ENCODE measurements around the gene LMAN1. TPM values are rescaled to one million over a fixed set of nuclear protein-coding genes. Genes with fewer than 3 reads are reported as not detected.

The LMAN1 gene
- total and polyA plus RNA-seq, 2 of the 13 experiments (the other 11 are each of a cell fraction or from before 2014, with no cell fraction given) = 127 to 131 TPM

DNA sequence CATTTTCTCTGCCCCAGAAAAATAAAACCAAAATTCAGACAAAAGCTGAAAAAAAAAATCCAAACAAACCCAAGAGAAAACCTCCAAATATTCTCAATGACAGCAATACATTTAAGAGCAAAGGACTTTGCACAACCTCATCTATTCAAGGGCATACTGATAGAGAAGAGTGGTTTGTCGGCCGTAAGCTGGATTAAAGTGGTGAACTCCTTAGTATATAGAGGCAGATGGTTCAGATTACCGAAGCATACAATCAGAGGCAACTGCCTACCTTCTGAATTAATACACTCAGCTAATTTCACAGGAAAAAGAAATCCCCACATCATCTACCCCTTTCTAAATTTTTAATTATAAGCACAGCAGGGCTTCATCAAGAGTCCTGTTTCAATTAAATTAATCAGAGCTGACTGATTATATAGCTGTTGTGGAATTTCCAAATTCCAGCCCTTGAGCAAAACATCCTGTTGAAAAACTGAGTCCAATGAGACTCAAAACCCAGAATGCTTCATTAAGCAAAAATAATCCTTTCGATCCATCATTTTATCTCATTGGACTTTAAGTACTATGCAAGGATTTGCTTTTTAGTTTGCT is 40.5 kb downstream of the LMAN1 start, which contains the start of gene CPLX4 (continued):
- TF ChIP-seq, protein P1, sequence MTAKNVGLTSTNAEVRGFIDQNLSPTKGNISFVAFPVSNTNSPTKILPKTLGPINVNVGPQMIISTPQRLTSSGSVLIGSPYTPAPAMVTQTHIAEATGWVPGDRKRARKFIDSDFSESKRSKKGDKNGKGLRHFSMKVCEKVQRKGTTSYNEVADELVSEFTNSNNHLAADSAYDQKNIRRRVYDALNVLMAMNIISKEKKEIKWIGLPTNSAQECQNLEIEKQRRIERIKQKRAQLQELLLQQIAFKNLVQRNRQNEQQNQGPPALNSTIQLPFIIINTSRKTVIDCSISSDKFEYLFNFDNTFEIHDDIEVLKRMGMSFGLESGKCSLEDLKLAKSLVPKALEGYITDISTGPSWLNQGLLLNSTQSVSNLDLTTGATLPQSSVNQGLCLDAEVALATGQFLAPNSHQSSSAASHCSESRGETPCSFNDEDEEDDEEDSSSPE (CRISPR knock-in tag; IDR thresholded peaks at IDR 0.05) = no peak

DNA sequence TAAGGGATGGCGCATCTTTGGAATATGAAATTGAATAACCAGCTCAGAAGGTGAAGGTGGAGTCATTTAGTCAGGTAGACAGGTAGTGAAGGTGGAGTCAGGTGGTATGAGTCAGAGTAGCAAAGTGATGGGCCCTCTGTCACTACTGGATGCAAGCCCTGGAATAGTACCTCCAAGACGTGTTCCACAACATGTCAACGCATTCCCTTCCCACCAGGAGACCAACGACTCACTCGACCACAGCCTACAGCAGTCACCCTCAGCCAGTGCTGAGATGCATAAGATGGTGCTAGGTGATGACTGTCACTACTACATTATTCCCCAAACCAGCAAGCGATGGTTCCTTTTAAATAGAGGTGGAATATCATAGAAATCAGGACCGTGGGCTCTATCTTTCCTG is 47.4 kb downstream of the LMAN1 start:
- CTCF ChIA-PET (ENCODE audit: low intra/inter-chr PET ratio, low total read pairs) = no interaction called here
- 0% methylated on average over 7 of the region's 7 CpGs for WGBS (ENCODE audit: low lambda C conversion rate)

DNA sequence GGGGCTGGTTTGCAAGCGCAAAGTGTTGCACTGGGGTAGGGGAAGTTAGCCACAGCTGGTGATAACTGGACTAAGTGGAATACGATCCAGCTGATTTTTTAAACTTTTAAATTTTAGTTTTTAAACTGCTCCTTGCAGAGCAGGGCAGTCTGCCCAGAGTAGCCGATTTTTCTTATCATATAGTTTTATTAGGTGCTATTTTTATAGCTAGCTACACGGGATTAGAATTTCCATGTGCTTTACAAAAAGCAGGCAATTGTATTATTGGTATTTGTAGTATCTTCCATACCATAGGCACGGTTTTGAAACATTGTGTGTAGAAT is 50.2 kb downstream of the LMAN1 start:
- in situ Hi-C loops (cut with HindIII; ENCODE audit: extremely low pct_ligation_motif_present, low pct_unique_long_range_greater_than_20kb) (loop anchor here (5.0 kb wide), 1 partner anchor 93 kb away; no protein-coding TSS in a partner anchor), intact Hi-C loops (cut with micrococcal nuclease; ENCODE audit: unreplicated experiment) (loop anchor here (1.0 to 5.0 kb wide), 3 partner anchors 60 to 227 kb away; no protein-coding TSS in a partner anchor)
- CTCF ChIA-PET (ENCODE audit: low intra/inter-chr PET ratio, low total read pairs) = interaction anchor here (2.1 to 2.8 kb wide), 2 partner anchors 60 to 94 kb away, joined by 13 to 56 read pairs; no protein-coding TSS in a partner anchor
- H4K20me1 ChIP-seq (ENCODE audit: insufficient read depth, low read length) = 0 out of 2 replicates have a peak, but pooled peaks cover 3% of the 10 kb centered on the region
- 0 out of 2 replicates have a peak, but pooled peaks cover 4% of the 10 kb centered on the region for H3K4me1 ChIP-seq (ENCODE audit: insufficient read depth, low read length)
- BruUV-seq (replicated peaks) = no TSS peak
- FAIRE-seq = no peak
- no peak overlapping the region for H2AFZ ChIP-seq (ENCODE audit: low read length)
- no peaks in the 10 kb centered on the region for H3K9me3 ChIP-seq (ENCODE audit: low read length)
- no peak for ATAC-seq
- no peak overlapping the region for H3K27ac ChIP-seq (ENCODE audit: extremely low read length, insufficient read depth, low read length)
- DNase-seq (ENCODE audit: low spot score) = no peak
- peaks cover 3 to 46% of the 10 kb centered on the region in 2 experiments; a peak in 4 of 5 replicates for H3K27me3 ChIP-seq (ENCODE audit: control insufficient read depth in 1 of 2, insufficient read depth in 2 of 2, low read length in 2 of 2)
- no peak overlapping the region for H3K9ac ChIP-seq (ENCODE audit: insufficient read depth, low read depth, low read length)
- POLR2A ChIA-PET = no interaction called here
- peak overlapping the region; percentile 46; the same call in 1 of the 2 replicates for H3K4me2 ChIP-seq (ENCODE audit: low read depth, low read length)
- H3K79me2 ChIP-seq (ENCODE audit: insufficient read depth, low read length) = no peaks in the 10 kb centered on the region
- H3K36me3 ChIP-seq (replicated peaks in 1 of 2; ENCODE audit: control insufficient read depth in 1 of 2, insufficient read depth in 2 of 2, low read length in 2 of 2) = no peaks in the 10 kb centered on the region
- WGBS (ENCODE audit: low lambda C conversion rate) = 19% methylated on average over 5 of the region's 5 CpGs
- H3K4me3 ChIP-seq (replicated peaks in 1 of 3; ENCODE audit: insufficient read depth in 1 of 3, low read depth in 2 of 3, low read length in 3 of 3) = peak overlapping the region in 1 of 3 experiments; percentile 57; a peak in 1 of 6 replicates
- TF ChIP-seq ZNF20 (CRISPR knock-in tag; IDR thresholded peaks at IDR 0.05) = no peak
- no peak for TF ChIP-seq ZFP37 (CRISPR knock-in tag; IDR thresholded peaks at IDR 0.05; ENCODE audit: borderline replicate concordance)
- TF ChIP-seq, protein P2, sequence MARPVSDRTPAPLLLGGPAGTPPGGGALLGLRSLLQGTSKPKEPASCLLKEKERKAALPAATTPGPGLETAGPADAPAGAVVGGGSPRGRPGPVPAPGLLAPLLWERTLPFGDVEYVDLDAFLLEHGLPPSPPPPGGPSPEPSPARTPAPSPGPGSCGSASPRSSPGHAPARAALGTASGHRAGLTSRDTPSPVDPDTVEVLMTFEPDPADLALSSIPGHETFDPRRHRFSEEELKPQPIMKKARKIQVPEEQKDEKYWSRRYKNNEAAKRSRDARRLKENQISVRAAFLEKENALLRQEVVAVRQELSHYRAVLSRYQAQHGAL (CRISPR knock-in tag; IDR thresholded peaks at IDR 0.05; ENCODE audit: not compliant biosample characterization) = no peak
- TF ChIP-seq ZNF160 (CRISPR knock-in tag; IDR thresholded peaks at IDR 0.05) = no peak
- no peak for TF ChIP-seq PRPF4 (IDR thresholded peaks at IDR 0.05; ENCODE audit: low read depth, low read length, poor library complexity, severe bottlenecking)
- TF ChIP-seq FOXO1 (CRISPR knock-in tag; IDR thresholded peaks at IDR 0.05) = no peak

More for the DNA sequence above, 47.4 kb downstream of the LMAN1 start:
- FAIRE-seq = no peak
- Histone ChIP-seq H3K4me3 (replicated peaks in 1 of 3; ENCODE audit: insufficient read depth in 1 of 3, low read depth in 2 of 3, low read length in 3 of 3) (no peak overlapping the region), H2AFZ (ENCODE audit: low read length) (no peak overlapping the region), H3K4me2 (ENCODE audit: low read depth, low read length) (no peak overlapping the region), H3K4me1 (ENCODE audit: insufficient read depth, low read length) (0 out of 2 replicates have a peak, but pooled peaks cover 4% of the 10 kb centered on the region), H4K20me1 (ENCODE audit: insufficient read depth, low read length) (0 out of 2 replicates have a peak, but pooled peaks cover 3% of the 10 kb centered on the region), H3K27ac (ENCODE audit: extremely low read length, insufficient read depth, low read length) (no peak overlapping the region), H3K9me3 (ENCODE audit: low read length) (no peaks in the 10 kb centered on the region), H3K9ac (ENCODE audit: insufficient read depth, low read depth, low read length) (no peak overlapping the region), H3K36me3 (replicated peaks in 1 of 2; ENCODE audit: control insufficient read depth in 1 of 2, insufficient read depth in 2 of 2, low read length in 2 of 2) (no peaks in the 10 kb centered on the region), H3K79me2 (ENCODE audit: insufficient read depth, low read length) (no peaks in the 10 kb centered on the region), H3K27me3 (ENCODE audit: control insufficient read depth in 1 of 2, insufficient read depth in 2 of 2, low read length in 2 of 2) (peaks cover 3 to 26% of the 10 kb centered on the region in 2 experiments; a peak in 4 of 5 replicates)
- no peak for DNase-seq (ENCODE audit: low spot score)
- no TSS peak for BruUV-seq (replicated peaks)
- POLR2A ChIA-PET = no interaction called here
- TF ChIP-seq EHMT2 (IDR thresholded peaks at IDR 0.05; ENCODE audit: borderline replicate concordance, low read depth, low read length) (no peak), ZNF747 (CRISPR knock-in tag; IDR thresholded peaks at IDR 0.05; ENCODE audit: borderline replicate concordance) (no peak), ARHGAP35 (CRISPR knock-in tag; IDR thresholded peaks at IDR 0.05; ENCODE audit: borderline replicate concordance) (no peak), ASH2L (IDR thresholded peaks at IDR 0.05; ENCODE audit: insufficient read length, low read depth, low read length) (no peak)
- intact Hi-C loops (cut with micrococcal nuclease; ENCODE audit: unreplicated experiment) (no loop called here), in situ Hi-C loops (cut with HindIII; ENCODE audit: extremely low pct_ligation_motif_present, low pct_unique_long_range_greater_than_20kb) (no loop called here)
- ATAC-seq = no peak
